NB4 (cell line): Measurements from ENCODE around the gene PHLDB3.

ENCODE experiments used
- POLR2A ChIP-seq: IDR thresholded peaks from 2 replicates; pipeline ENCODE4 v1.6.1; 2011; ENCODE audit warnings: mild to moderate bottlenecking; ENCODE audit not compliant: insufficient read length; ENCODE audit errors: extremely low read depth
- TF ChIP-seq, protein P1 (sequence below): IDR thresholded peaks from one replicate; pipeline ENCODE4 v1.5.1; 2012; ENCODE audit warnings: low read depth, low read length

DNA sequence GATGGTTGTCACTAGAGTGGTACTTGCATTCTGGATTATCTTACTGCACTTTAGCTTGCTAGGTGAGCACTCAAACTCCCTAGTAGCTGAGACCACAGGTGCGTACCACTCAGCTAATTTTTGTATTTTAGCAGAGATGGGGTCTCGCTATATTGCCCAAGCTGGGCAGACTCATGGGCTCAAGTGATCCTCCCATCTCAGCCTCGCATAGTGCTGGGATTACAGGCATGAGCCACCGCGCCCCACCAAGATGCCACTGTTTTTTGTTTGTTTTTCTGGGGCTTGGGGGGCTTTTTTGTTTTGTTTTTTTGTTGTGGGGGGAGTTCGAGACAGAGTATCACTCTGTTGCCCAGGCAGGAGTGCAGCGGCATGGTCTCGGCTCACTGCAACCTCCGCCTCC, 56.9 kb downstream of the PHLDB3 start:
- TF ChIP-seq POLR2A, result no peak
- TF ChIP-seq, protein P1, sequence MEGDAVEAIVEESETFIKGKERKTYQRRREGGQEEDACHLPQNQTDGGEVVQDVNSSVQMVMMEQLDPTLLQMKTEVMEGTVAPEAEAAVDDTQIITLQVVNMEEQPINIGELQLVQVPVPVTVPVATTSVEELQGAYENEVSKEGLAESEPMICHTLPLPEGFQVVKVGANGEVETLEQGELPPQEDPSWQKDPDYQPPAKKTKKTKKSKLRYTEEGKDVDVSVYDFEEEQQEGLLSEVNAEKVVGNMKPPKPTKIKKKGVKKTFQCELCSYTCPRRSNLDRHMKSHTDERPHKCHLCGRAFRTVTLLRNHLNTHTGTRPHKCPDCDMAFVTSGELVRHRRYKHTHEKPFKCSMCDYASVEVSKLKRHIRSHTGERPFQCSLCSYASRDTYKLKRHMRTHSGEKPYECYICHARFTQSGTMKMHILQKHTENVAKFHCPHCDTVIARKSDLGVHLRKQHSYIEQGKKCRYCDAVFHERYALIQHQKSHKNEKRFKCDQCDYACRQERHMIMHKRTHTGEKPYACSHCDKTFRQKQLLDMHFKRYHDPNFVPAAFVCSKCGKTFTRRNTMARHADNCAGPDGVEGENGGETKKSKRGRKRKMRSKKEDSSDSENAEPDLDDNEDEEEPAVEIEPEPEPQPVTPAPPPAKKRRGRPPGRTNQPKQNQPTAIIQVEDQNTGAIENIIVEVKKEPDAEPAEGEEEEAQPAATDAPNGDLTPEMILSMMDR, result no peak
